ENCODE results near the gene MGAT3. TPM values are rescaled to one million over a fixed set of nuclear protein-coding genes. Genes with fewer than 3 reads are reported as not detected.
A peak's percentile ranks its signal among the peaks of the same experiment; 100 is the strongest.

Gene MGAT3
- not detected in 2 replicates for total RNA-seq
- not detected in 2 replicates for polyA plus RNA-seq
- not detected in 2 replicates for polyA plus RNA-seq (2011; cell fraction: cytosol; rRNA removed)
- not detected in 2 replicates for polyA plus RNA-seq (2011; cell fraction: nucleus; rRNA removed)
- not detected in 2 replicates for polyA plus RNA-seq (2012)
- polyA minus RNA-seq: 0.17 and 0.29 TPM in 2 replicates
- polyA minus RNA-seq (2011; cell fraction: cytosol; rRNA and poly(A)+ RNA removed): not detected
- not detected in 2 replicates for polyA minus RNA-seq (2011; cell fraction: nucleus; rRNA and poly(A)+ RNA removed)
- Bru-seq, nascent RNA: not detected
- percentile 9 among the genes with signal in this experiment for BruChase-seq, experiment 1, labeled RNA remaining after a 6-hour chase
- BruChase-seq, experiment 2, labeled RNA remaining after a 2-hour chase: not detected
- long read RNA-seq: 0 reads

DNA sequence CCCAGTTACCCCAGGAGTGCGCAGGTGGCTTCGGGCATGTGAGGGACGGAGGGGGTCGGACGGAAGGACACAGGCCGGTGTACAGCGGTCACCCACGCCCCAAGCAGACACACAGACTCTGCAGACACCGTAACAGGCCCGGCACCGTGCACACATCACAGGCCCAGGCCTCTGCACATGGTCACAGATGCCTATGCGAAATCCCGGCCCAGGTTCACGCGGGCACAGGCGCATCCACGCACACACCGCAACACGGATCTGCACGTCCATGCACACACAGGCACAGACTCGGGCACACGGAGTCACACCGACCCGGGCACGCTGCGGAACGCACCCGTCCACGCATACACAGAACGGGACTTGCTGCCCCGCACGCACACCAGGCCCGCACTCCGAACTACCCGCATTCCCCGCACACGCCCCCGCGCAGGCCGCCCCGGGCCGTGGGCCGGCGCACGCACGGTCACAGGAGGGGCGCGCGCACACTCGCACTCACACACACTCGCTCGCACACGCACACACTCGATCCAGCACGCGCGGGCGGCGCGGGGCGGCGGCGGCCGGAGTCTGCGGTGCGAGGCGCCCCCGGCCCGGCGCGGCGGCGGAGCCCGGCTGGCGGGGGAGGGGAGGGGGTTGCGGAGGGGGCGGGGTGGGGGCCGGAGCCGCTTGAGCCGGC lies at the start of gene MGAT3:
TSS of gene MGAT3 (plus strand) at position 491 of the 676 bp plus-strand sequence. CDS start 30,336 bp downstream, outside the sequence.
- no peaks in the 10 kb centered on the region for H3K36me3 ChIP-seq (ENCODE audit: control insufficient read depth in 2 of 2, extremely low read depth in 1 of 2, insufficient read depth in 2 of 2, low read length in 2 of 2)
- H2AFZ ChIP-seq (ENCODE audit: low read depth, low read length): no peak within 1 kb of the TSS
- no peak within 1 kb of the TSS for H3K9ac ChIP-seq (replicated peaks; ENCODE audit: extremely low read depth, insufficient read depth, low read length)
- intact Hi-C loops (cut with micrococcal nuclease) (no loop called here), dilution Hi-C loops (cut with MboI; ENCODE audit: extremely low pct_ligation_motif_present, low sequenced_read_pairs) (no loop called here)
- no TSS peak for BruUV-seq (replicated peaks)
- TF ChIP-seq JUN (IDR thresholded peaks at IDR 0.05; ENCODE audit: borderline replicate concordance, insufficient read depth, insufficient read length, low read depth) (no peak), EZH2 (IDR thresholded peaks at IDR 0.05; ENCODE audit: borderline replicate concordance, low read depth, low read length, severe bottlenecking) (peak; percentile 90)
- POLR2A ChIA-PET: no interaction called here
- CTCF ChIA-PET: no interaction called here
- H3K27me3 ChIP-seq (ENCODE audit: control insufficient read depth in 2 of 2, insufficient read depth in 2 of 2, low read length in 2 of 2): peaks cover 26 to 28% of the 10 kb centered on the region in 2 experiments
- DNase-seq (ENCODE audit: low read depth, low spot score) (no peak), FAIRE-seq (no peak)
- no peak within 1 kb of the TSS for H3K4me2 ChIP-seq (ENCODE audit: insufficient read depth, low read length)
- no peaks in the 10 kb centered on the region for H4K20me1 ChIP-seq (replicated peaks; ENCODE audit: control insufficient read depth, extremely low read depth, insufficient read depth, low read length)
- H3K27ac ChIP-seq (ENCODE audit: insufficient read depth, low read depth, low read length): no peak within 1 kb of the TSS
- H3K9me3 ChIP-seq (replicated peaks; ENCODE audit: control insufficient read depth, insufficient read depth, low read length): no peaks in the 10 kb centered on the region
- H3K4me3 ChIP-seq (replicated peaks in 1 of 3; ENCODE audit: insufficient read depth in 1 of 3, low read depth in 1 of 3, low read length in 3 of 3): no peak within 1 kb of the TSS
- H3K79me2 ChIP-seq (ENCODE audit: control insufficient read depth, insufficient read depth, low read length): no peaks in the 10 kb centered on the region
- no peaks in the 10 kb centered on the region for H3K9me1 ChIP-seq (replicated peaks; ENCODE audit: control insufficient read depth, extremely low read depth, insufficient read depth, low read length)
- no peaks in the 10 kb centered on the region for H3K4me1 ChIP-seq (ENCODE audit: control insufficient read depth, extremely low read depth, insufficient read depth, low read length)

GRCh38 chr22:39408173-39408572 lies 48.6 kb upstream of the MGAT3 start:
- H2AFZ ChIP-seq (ENCODE audit: low read depth, low read length): no peak overlapping the region
- DNase-seq (ENCODE audit: low read depth, low spot score): no peak
- POLR2A ChIA-PET: no interaction called here
- H3K4me3 ChIP-seq (replicated peaks in 1 of 3; ENCODE audit: insufficient read depth in 1 of 3, low read depth in 1 of 3, low read length in 3 of 3): no peak overlapping the region
- H3K79me2 ChIP-seq (ENCODE audit: control insufficient read depth, insufficient read depth, low read length): peaks cover 5% of the 10 kb centered on the region
- TF ChIP-seq CTCF (IDR thresholded peaks at IDR 0.05; ENCODE audit: extremely low read depth in 1 of 2, insufficient read depth in 1 of 2, low read depth in 1 of 2, low read length in 2 of 2): no peak
- BruUV-seq (replicated peaks): no TSS peak
- intact Hi-C loops (cut with micrococcal nuclease) (no loop called here), dilution Hi-C loops (cut with MboI; ENCODE audit: extremely low pct_ligation_motif_present, low sequenced_read_pairs) (no loop called here)
- no peaks in the 10 kb centered on the region for H3K27me3 ChIP-seq (ENCODE audit: control insufficient read depth in 2 of 2, insufficient read depth in 2 of 2, low read length in 2 of 2)
- no peaks in the 10 kb centered on the region for H3K9me1 ChIP-seq (replicated peaks; ENCODE audit: control insufficient read depth, extremely low read depth, insufficient read depth, low read length)
- H3K9ac ChIP-seq (replicated peaks; ENCODE audit: extremely low read depth, insufficient read depth, low read length): no peak overlapping the region
- H3K9me3 ChIP-seq (replicated peaks; ENCODE audit: control insufficient read depth, insufficient read depth, low read length): no peaks in the 10 kb centered on the region
- H3K4me2 ChIP-seq (ENCODE audit: insufficient read depth, low read length): no peak overlapping the region
- H3K36me3 ChIP-seq (ENCODE audit: control insufficient read depth in 2 of 2, extremely low read depth in 1 of 2, insufficient read depth in 2 of 2, low read length in 2 of 2): no peaks in the 10 kb centered on the region
- no peaks in the 10 kb centered on the region for H4K20me1 ChIP-seq (replicated peaks; ENCODE audit: control insufficient read depth, extremely low read depth, insufficient read depth, low read length)
- no peak overlapping the region for H3K27ac ChIP-seq (ENCODE audit: insufficient read depth, low read depth, low read length)
- no peak for FAIRE-seq
- H3K4me1 ChIP-seq (ENCODE audit: control insufficient read depth, extremely low read depth, insufficient read depth, low read length): no peaks in the 10 kb centered on the region
- CTCF ChIA-PET: interaction anchor here (0.7 kb wide), 1 partner anchor 8 kb away, joined by 3 read pairs; the partner anchor contains the start of gene TAB1

All from endothelial cell of umbilical vein (primary cell).